ENCODE data around the gene LUC7L2.

GRCh38 chr7:139424004-139424403 is 64.3 kb downstream of the LUC7L2 start:
- TF ChIP-seq, protein P1, sequence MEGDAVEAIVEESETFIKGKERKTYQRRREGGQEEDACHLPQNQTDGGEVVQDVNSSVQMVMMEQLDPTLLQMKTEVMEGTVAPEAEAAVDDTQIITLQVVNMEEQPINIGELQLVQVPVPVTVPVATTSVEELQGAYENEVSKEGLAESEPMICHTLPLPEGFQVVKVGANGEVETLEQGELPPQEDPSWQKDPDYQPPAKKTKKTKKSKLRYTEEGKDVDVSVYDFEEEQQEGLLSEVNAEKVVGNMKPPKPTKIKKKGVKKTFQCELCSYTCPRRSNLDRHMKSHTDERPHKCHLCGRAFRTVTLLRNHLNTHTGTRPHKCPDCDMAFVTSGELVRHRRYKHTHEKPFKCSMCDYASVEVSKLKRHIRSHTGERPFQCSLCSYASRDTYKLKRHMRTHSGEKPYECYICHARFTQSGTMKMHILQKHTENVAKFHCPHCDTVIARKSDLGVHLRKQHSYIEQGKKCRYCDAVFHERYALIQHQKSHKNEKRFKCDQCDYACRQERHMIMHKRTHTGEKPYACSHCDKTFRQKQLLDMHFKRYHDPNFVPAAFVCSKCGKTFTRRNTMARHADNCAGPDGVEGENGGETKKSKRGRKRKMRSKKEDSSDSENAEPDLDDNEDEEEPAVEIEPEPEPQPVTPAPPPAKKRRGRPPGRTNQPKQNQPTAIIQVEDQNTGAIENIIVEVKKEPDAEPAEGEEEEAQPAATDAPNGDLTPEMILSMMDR (IDR thresholded peaks at IDR 0.05), result no peak
- TF ChIP-seq EP300 (IDR thresholded peaks at IDR 0.05) (no peak), POLR2A (IDR thresholded peaks at IDR 0.05) (no peak), POLR2AphosphoS5 (IDR thresholded peaks at IDR 0.05) (no peak)
